GM18499 (cell line): ENCODE results near the gene AKAP13.
"Not testable (repeated sequence)": the region's sequence is repeated elsewhere in the genome, so short reads cannot be mapped to it uniquely, and the experiment has no call there.

ENCODE experiments used
- ATAC-seq: cut with Tn5 transposase; IDR thresholded peaks from one replicate; pipeline ENCODE4 v1.9.1; 2021; ENCODE audit warnings: moderate number of reproducible peaks; ENCODE audit not compliant: insufficient read depth, unreplicated experiment

Gene AKAP13

DNA sequence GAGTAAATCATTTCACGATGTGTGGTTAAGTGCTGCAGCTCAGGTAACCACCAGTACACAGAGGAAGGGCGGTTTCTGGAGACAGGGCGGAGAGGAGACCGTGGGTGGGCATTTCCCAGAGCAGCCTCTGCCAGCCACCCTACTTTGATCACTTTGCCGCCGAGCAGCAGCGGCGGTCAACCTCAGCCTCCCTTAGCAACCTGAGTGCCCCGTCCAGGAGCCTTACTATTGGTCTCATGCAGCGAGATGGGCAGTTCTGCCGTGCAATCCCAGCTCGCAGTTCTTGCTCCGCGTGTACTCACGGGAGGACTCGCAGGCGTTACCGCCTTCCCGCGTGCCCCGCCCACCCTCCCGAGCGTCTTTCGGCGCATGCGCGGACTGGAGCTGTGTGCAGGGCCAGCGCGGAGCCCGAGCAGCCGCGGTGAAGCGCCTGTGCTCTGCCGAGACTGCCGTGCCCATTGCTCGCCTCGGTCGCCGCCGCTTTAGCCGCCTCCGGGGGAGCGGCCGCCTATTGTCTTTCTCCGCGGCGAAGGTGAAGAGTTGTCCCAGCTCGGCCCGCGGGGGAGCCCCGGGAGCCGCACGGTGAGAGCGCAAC lies at the start of gene AKAP13:
TSS of gene AKAP13 (plus strand) at position 387 of the 595 bp plus-strand sequence. CDS start 105,118 bp downstream, outside the sequence.
- peak; percentile 72 for ATAC-seq

DNA sequence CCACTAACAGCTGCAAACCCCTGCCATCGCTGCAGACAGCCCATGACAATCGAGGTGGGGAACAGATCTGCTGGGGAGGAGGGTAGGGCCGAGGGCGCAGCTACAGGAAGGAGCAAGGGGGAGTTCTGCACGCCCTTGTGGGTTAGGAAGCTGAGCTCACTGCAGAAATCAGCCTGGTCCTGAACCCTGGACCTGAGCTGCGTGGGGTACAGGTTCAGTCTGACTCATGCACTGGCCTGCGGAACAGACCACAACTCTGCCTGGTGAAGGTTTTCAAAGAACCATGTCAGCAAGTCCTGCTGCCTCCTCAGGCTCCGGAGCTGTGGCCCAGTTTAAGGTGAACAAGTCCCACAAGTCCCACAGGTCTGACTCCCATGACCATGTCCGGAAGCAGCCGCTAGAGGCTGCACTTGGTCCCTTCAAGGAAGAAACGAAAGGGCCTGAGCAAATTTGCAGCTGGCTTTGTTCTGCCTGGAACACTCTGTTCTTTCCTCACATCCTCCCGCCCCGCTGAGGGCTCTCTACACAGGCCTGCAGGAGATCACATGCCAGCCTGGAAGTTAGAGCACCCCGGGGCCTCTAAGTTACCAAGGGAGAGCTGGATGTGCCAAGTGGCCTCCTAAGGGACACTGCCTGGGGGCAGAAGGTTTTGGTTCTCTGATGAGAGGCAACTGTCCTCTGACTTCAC lies 49.4 kb upstream of the AKAP13 start:
- peak; percentile 55 for ATAC-seq

GRCh38 chr15:85331655-85332285 lies 48.6 kb upstream of the AKAP13 start:
- ATAC-seq, result no peak

DNA sequence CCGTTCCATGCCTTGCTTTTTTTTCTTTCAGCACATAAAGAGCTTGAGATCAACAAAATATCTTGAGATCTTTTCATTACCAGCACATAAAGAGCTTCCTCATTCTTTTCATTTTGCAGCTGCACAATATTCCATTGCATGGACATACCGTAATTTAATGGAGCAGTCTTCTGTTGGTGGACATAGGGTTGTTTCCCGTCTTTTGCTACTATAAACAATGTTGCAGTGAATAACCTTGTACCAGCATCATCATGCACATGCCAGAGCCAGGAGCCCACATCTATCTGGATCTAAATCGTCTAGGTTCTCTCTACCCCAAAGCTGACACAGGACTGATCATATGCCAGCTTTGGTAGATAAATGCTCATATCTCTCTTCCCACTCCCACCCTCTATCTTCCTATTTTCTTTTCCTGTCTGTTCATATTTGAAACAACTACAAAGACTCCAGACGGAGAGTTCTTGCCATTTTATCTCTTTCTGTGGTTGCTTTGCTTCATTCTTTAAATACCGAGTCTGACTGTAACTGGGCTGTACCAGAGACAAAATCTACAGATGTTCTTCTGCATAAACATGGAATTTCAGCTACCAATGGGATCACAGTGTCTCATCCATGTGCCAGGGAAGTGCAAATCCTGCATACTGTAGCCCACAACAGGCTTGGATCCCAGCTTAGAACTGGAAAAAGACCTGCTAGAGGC lies 47.1 kb upstream of the AKAP13 start:
- ATAC-seq, result no peak

- no peak for ATAC-seq
Measured at GRCh38 chr15:85334241-85334640, 46.2 kb upstream of the AKAP13 start.

GRCh38 chr15:85335193-85335942 lies 45.0 kb upstream of the AKAP13 start:
- ATAC-seq, result no peak

DNA sequence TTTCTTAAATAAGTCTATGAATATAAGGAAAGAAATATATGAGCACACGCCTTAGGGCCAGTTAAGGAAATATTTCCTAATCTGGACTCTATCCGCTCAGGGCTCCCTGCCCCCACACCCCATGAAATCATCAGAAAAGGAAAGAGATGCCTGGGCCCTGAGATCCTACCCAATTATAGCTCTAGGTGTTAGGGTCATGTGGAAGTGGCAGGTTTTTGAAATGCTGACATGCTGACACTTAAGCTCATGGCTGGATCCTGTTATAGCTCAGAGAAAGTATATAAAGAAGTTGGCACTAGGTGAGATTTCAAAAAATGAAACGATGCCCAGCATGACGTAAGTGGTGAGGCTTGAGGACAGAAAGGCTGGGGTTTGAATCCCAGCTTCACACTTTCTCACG lies 43.5 kb upstream of the AKAP13 start:
- no peak for ATAC-seq

GRCh38 chr15:85337425-85338074 lies 42.9 kb upstream of the AKAP13 start:
- ATAC-seq, result no peak

GRCh38 chr15:85340321-85340665 lies 40.1 kb upstream of the AKAP13 start:
- no peak for ATAC-seq

DNA sequence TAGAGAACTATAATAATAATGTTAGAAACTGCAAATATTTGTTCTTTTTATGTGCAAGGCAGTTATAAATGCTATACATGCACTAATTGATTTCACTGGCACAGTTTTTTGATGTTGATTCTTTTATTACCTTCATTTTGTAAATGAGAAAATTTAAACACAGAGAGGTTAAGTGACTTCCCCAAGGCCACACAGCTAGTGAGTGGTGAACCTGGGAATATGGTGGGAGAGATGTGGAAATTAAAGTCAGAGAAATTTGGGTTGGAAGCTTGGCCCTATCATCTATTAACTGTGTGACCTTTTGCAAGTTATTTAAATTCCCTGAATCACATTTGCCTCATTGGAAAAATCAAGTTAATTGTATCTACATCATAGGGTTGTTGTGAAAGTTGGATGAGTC lies 39.6 kb upstream of the AKAP13 start:
- ATAC-seq, result no peak

GRCh38 chr15:85342163-85342562 lies 38.2 kb upstream of the AKAP13 start:
- ATAC-seq, result not testable (repeated sequence)

- not testable (repeated sequence) for ATAC-seq
Measured at GRCh38 chr15:85343443-85343842, 37.0 kb upstream of the AKAP13 start.

GRCh38 chr15:85344241-85344640 lies 36.2 kb upstream of the AKAP13 start:
- not testable (repeated sequence) for ATAC-seq

DNA sequence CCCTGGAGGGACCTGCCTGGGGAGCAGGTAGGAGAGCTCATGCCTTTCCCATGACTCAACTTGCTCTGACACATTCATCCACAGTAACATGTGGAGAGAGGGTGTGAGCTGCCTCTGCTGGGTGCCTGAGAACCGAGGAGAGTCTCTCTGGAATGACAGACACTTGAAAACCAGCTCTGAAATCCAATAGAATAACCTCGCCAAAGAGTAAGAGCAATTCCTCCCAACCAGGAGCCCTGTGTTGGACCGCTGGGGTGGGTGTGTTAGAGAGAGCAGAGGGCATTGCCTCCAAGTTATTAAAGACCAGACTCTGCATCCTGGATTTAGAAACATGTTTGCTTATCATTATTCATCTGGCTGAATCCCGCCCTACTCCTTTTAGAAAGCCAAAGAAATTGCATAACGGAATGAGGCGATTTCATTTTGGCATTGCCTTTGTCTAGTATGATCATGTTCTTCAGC lies 35.7 kb upstream of the AKAP13 start:
- ATAC-seq, result not testable (repeated sequence)

GRCh38 chr15:85345196-85345918 lies 35.0 kb upstream of the AKAP13 start:
- ATAC-seq, result not testable (repeated sequence)

- not testable (repeated sequence) for ATAC-seq
Measured at GRCh38 chr15:85346462-85347084, 33.8 kb upstream of the AKAP13 start.

DNA sequence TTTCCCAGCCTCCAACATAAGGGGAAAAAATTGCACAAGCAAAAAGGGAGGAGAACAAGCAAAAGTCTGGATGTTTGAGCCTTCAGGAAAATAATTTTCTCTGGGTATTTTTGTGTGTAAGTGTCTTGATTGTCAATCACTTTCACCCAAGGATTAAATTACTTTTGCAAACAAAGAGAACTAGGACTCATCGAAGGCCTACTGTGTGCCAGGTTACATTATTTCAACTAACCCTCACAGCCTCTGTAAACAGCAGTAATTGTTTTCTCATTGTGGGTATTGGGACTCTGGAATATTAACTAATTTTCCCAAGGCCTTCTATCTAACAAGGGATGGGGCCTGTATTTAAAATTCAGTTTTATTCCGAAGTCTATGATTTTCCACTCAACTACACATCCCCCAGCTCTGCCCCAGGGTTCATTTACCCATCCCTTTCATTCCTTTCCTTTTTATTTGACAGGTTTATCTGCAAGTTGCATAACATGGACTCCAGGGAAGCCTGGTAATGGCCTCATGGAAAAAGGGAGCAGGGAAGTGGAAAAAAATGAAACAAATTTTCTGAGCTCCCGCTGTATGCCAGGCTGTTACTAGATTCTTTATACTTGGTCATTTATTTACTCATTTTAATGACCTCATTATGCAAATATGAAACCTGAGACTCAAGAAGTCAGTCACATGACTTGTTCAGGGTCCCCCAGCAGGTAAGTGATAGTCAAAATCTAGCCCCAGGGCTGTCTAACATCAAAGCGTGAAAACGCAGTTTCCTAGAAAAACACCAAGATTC lies 32.9 kb upstream of the AKAP13 start:
- not testable (repeated sequence) for ATAC-seq
